Measurements from ENCODE around the gene CALHM5.

The CALHM5 gene

GRCh38 chr6:116507324-116507723, 4.1 kb upstream of the CALHM5 start:
- no peak for DNase-seq (ENCODE audit: extremely low read depth in 1 of 2, low read depth in 1 of 2)

GRCh38 chr6:116508527-116508926, 2.9 kb upstream of the CALHM5 start:
- DNase-seq (ENCODE audit: extremely low read depth in 1 of 2, low read depth in 1 of 2), result no peak

- DNase-seq (ENCODE audit: extremely low read depth in 1 of 2, low read depth in 1 of 2), result no peak
These were observed 696 bp downstream of the CALHM5 start for GRCh38 chr6:116512111-116512559.

- no peak for DNase-seq (ENCODE audit: extremely low read depth in 1 of 2, low read depth in 1 of 2)
These were observed 1.3 kb downstream of the CALHM5 start for GRCh38 chr6:116512734-116513133.

GRCh38 chr6:116513224-116513875, 1.9 kb downstream of the CALHM5 start:
- DNase-seq (ENCODE audit: extremely low read depth in 1 of 2, low read depth in 1 of 2), result no peak

- no peak for DNase-seq (ENCODE audit: extremely low read depth in 1 of 2, low read depth in 1 of 2)
These were observed 2.7 kb downstream of the CALHM5 start for GRCh38 chr6:116514111-116514510.

- no peak for DNase-seq (ENCODE audit: extremely low read depth in 1 of 2, low read depth in 1 of 2)
These were observed 3.7 kb downstream of the CALHM5 start for GRCh38 chr6:116515141-116515540.

GRCh38 chr6:116518621-116519368, 7.4 kb downstream of the CALHM5 start:
- DNase-seq (ENCODE audit: extremely low read depth in 1 of 2, low read depth in 1 of 2), result no peak

GRCh38 chr6:116522896-116523295, 11.5 kb downstream of the CALHM5 start:
- no peak for DNase-seq (ENCODE audit: extremely low read depth in 1 of 2, low read depth in 1 of 2)

GRCh38 chr6:116524236-116524635, 12.8 kb downstream of the CALHM5 start:
- no peak for DNase-seq (ENCODE audit: extremely low read depth in 1 of 2, low read depth in 1 of 2)

GRCh38 chr6:116528133-116528532, 16.7 kb downstream of the CALHM5 start:
- DNase-seq (ENCODE audit: extremely low read depth in 1 of 2, low read depth in 1 of 2), result no peak

GRCh38 chr6:116528780-116529179, 17.3 kb downstream of the CALHM5 start:
- no peak for DNase-seq (ENCODE audit: extremely low read depth in 1 of 2, low read depth in 1 of 2)

GRCh38 chr6:116529466-116530290, 18.2 kb downstream of the CALHM5 start:
- DNase-seq (ENCODE audit: extremely low read depth in 1 of 2, low read depth in 1 of 2), result no peak

GRCh38 chr6:116530436-116530835, 19.0 kb downstream of the CALHM5 start:
- no peak for DNase-seq (ENCODE audit: extremely low read depth in 1 of 2, low read depth in 1 of 2)

- peak in 1 of 2 donors; percentile 23 for DNase-seq (ENCODE audit: extremely low read depth in 1 of 2, low read depth in 1 of 2)
These were observed 20.5 kb downstream of the CALHM5 start for GRCh38 chr6:116531675-116532570.

- DNase-seq (ENCODE audit: extremely low read depth in 1 of 2, low read depth in 1 of 2), result no peak
These were observed 22.0 kb downstream of the CALHM5 start for GRCh38 chr6:116533233-116533957.

- no peak for DNase-seq (ENCODE audit: extremely low read depth in 1 of 2, low read depth in 1 of 2)
These were observed 23.7 kb downstream of the CALHM5 start for GRCh38 chr6:116535109-116535508.

- DNase-seq (ENCODE audit: extremely low read depth in 1 of 2, low read depth in 1 of 2), result no peak
These were observed 24.8 kb downstream of the CALHM5 start for GRCh38 chr6:116536216-116536621.

GRCh38 chr6:116542426-116542825, 31.0 kb downstream of the CALHM5 start:
- no peak for DNase-seq (ENCODE audit: extremely low read depth in 1 of 2, low read depth in 1 of 2)

- DNase-seq (ENCODE audit: extremely low read depth in 1 of 2, low read depth in 1 of 2), result no peak
These were observed 31.7 kb downstream of the CALHM5 start for GRCh38 chr6:116543149-116543548.

Data from stimulated activated CD8-positive, alpha-beta memory T cell treated with anti-CD3 and anti-CD28 coated beads, Interleukin-7, amount 100 ng/mL, for 48 hours (primary cell).